Activated T-helper 1 cell treated with anti-CD3 and anti-CD28 coated beads, Interleukin-2, amount 50 U/mL, for 16 hours (primary cell): ENCODE results near the gene OAT.

Source experiments
- DNase-seq, 2 donors: peaks; one replicate each; pipeline ENCODE4 v3.0.0-alpha.2; 2020; ENCODE audit warnings: low read depth in 1 of 2, low spot score in 1 of 2

The OAT gene

GRCh38 chr10:124403548-124403947, 15.2 kb downstream of the OAT start:
- DNase-seq, result no peak

- no peak for DNase-seq
Observed at GRCh38 chr10:124402273-124402672, 16.4 kb downstream of the OAT start.

GRCh38 chr10:124401633-124402032, 17.1 kb downstream of the OAT start:
- DNase-seq, result no peak

GRCh38 chr10:124394583-124394982, 24.1 kb downstream of the OAT start:
- no peak for DNase-seq

GRCh38 chr10:124392626-124393342, 25.9 kb downstream of the OAT start:
- DNase-seq, result no peak

GRCh38 chr10:124390471-124391187, 28.1 kb downstream of the OAT start:
- DNase-seq, result no peak

DNA sequence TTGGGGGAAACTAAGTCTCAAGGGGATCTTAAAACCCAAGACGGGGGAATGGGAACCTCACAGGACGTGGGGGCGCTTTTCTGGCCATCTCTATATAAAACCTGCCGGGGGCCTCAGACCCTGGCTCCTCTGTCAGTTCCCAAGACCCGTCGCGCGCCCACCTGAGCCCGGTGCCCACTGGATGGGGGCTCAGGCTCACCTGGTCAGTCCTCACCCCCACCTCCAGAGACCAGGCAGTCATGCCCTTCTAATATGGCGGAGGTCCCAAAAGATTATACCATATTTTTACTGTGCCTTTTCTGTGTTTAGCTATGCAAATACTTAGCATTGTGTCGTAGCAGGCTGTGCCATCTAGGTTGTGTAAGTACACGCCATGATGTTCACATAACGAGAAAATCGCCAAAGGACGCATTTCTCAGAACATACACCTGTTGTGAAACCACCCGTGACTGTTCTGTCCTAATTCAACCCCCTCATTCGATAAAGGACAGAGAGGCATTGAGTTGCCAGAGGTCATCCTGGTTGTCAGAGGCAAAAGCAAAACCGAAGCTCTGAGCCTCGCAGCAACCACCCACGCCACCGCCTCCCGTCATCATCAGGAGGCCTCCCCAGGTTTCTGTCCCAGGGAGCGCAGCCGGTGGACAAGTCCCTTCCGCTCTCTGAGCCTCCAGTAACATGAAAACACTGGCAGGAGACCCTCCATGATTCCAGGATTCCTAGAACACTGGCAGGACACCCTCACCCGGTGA, 28.9 kb downstream of the OAT start:
- DNase-seq, result no peak

DNA sequence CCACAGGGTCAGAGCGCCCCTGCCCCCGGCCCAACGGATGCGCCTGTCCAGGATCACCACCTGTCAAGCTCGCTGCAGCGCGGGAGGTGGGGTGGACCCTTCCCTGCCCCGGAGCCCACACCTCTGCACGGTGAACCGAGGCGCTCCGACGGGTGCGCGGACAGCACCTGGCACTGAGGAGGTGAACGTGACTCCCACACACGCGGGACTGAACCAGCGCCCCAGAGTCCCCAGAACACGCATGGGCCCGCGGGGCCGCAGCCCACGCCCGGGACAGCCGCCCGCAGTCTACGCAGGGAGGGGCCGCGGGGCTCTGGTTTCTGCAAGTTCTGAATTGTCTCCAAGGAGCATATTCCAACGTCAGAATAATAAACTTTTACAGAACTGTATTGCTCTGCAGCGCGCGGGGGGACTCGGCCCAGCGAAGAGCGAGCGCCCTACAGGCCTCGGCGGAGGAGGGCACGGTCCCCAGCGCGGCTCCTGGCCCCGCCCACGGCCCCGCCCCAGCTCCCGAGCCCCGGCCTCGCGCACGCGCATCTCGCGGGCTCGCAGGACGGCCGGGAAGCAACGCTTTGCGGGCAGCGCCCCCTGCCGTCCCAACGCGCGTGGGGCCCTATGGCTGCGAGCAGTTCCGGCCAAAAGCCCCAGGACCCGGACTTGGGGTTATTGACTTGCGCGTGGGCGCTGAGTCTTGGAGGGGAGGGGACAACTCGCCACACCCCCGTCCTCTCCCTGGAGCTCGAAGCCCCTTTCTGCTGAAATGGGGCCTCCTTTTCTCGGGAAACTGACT, 29.7 kb downstream of the OAT start:
- peak; percentile 89 for DNase-seq

DNA sequence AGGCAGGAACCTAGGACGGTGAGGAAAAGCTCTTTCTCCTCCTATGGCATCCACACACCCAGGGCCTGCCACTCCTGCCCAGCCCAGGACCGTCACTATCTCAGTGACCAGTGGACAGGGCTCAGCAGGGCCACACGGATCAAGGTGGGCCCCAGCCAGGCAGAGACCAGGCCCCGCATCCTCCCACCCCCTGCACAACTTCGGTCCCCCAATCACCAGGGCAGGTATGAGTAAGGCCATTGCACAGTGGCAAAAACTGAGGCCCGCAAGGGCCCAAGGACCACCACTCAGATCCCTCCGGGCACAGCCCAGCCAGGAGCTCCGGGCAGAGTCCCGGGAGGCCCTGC, 30.3 kb downstream of the OAT start:
- no peak for DNase-seq

DNA sequence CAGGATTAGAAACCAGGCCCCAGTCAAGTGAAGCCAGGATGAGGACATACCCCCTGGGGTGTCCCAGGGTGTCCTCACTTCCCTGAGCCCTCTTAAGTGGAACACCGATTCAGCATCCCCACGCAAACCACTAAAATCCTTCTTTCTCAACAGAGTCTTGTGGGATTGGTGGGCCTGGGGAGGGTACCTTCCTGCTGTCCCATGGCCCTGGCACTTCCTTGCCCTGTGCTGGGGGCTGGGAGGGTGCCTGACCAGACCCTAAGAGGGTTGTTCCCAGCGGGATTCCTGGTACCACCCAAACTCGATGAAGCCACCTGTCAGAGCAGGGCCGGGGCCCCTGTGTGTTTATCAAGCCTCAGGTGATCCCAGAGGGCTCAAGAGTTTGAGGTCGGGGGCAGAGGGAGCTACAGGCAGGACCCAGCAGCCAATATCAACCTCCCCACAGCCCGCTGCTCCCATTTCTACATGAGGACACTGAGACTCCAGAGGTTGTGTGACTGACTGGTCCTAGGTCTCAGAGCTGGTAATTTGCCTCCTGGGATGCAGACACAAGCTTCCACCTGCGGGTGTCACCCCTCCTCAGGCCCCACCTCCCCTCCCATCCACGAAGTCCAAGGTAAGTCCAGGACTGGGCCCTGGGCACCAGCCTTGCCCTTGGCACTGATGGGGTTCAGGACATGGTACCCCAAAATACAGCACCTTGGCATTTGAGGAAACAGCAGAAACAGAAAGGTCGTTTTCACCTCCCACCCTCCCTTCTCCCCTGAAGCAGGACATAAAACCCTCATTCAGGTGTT, 31.4 kb downstream of the OAT start:
- DNase-seq, result no peak

DNA sequence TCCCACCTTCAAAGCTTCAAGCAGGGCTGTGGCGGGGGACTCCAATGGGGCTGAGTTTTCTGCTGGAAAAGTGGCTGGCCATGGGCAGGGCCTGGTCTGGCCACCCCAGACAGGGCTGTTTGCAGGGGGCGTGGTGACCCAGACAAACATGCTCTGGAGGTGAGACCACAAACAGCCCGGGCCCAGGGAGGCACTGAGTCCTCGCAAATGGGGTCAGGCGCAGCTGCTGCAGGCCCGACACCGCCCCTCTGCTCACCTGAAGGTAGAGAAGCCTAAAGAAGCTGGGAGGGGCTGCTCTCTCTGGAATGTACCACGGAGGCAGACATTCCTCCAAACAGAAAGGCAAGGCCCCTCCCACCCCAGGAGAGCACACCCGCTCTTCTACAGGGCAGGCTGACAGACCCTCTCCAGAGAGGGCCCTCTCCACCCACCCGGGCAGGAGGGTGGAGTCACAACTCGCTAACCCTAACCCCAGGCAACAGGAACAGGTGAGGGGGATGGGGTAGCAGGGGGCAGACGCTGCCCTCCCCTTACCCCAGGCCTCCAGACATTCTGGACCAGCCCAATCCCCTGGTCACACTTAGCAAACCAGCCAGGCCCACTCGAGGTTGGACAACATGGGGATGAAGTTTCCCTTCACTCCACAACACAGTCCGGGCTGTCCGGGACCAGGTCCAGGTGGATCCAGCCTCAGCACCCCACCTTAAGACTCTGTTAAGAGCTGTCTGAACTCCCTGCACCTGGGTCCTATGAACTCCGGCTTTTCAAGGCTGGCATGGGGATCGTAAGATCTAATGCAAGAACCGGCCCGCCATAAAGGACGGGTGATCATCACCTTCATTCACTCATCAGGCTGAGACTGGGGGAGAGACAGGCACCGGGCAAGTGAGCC, 32.3 kb downstream of the OAT start:
- DNase-seq, result no peak

GRCh38 chr10:124385627-124386185, 33.0 kb downstream of the OAT start:
- DNase-seq, result no peak

DNA sequence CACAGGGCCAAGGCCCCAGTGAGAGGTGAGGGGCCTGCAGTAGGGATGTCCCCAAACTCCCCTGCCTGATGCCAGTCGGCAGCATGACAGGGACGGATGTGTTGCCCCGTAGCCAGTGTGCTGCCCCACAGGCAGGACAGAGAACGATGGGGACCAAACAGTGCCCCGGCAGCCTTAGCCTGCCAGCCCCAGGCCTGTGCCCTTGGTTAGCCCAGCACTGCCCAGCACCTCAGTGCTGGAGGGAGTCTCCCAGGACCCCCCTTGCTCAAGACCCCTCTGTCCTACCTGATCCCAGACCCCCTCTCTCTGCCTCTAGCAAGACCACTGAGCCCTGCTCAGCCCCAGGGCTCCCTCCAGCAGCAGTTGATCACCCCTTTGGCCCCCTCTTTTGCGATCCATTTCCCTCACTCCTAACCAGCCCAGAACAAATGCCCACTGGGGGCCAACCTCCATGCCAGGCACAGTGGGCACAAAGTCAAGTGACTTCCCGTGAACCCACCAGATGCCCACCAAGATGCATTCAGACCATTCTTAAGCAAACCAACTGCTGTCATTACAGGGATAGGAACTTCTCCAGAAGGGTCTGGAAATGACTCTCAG, 34.0 kb downstream of the OAT start:
- DNase-seq, result no peak

- no peak for DNase-seq
Observed at GRCh38 chr10:124384172-124384571, 34.6 kb downstream of the OAT start.

DNA sequence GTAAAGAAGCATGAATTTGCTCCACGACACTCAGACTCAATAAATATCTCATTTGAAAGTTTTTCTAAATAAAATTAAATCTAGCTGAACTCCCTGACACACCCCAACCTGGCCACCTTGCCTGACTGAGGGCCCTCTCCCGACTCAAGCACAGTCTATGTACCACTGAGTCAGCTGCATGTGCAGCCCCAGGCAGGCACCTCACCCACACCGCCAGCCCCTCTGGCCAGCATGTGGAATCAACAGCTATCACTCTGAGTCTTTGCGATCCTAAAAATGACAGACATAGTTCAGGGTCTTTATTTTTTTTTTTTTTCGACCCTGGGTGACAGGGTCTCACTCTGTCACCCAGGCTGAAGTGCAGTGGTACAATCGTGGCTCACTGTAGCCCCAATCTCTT, 35.2 kb downstream of the OAT start:
- DNase-seq, result no peak

GRCh38 chr10:124381011-124381611, 37.6 kb downstream of the OAT start:
- DNase-seq, result no peak

- DNase-seq, result no peak
Observed at GRCh38 chr10:124380256-124380995, 38.3 kb downstream of the OAT start.
